ENCODE data around the gene SREBF1. TPM values are rescaled to one million over a fixed set of nuclear protein-coding genes. Genes with fewer than 3 reads are reported as not detected.

SREBF1 gene
- total and polyA plus RNA-seq, 2 experiments from 2014 or later: 39.6 to 85.3 TPM

DNA sequence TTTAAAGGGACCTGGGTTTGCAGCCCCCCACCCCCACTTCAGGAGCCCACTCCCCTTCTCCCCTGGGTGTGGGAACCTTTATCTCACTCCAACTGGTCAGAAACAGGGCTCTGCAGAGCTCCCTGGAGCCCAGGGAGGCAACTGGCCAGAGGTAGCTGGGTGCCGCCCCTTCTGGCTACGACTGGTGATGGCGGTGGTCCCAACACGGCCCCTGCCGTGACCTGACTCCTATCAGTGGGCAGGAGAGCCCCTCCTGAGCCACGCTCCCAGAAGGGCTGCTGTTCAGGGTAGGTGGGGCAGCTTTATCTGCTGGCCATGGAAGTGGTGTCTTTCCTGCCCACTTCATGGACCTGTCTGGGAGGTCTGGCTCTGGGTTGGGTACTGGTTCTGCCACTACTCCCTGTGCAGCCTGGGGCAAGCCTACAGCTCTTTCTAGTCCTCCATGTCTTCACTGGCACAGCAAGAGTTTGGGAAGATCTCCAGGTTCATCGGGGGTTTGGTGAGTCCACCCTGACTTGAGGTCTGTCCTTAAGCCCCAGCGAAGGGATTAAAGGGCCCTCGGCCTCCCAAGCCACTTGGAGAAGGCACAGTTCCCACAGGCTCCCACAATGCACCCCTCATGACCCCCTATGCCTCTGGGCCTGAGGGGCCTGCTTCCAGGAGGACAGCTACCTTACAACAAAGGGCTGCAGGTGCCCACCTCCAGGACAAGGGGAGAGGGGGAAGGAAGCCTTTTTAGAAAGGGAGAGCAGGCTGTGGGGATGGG is 5.5 kb upstream of the SREBF1 start (continued):
- TF ChIP-seq EZH2phosphoT487 (IDR thresholded peaks at IDR 0.05; ENCODE audit: unreplicated experiment) (no peak), ZNF331 (CRISPR knock-in tag; IDR thresholded peaks at IDR 0.05; ENCODE audit: low read depth) (no peak)
- TF ChIP-seq, protein P1, sequence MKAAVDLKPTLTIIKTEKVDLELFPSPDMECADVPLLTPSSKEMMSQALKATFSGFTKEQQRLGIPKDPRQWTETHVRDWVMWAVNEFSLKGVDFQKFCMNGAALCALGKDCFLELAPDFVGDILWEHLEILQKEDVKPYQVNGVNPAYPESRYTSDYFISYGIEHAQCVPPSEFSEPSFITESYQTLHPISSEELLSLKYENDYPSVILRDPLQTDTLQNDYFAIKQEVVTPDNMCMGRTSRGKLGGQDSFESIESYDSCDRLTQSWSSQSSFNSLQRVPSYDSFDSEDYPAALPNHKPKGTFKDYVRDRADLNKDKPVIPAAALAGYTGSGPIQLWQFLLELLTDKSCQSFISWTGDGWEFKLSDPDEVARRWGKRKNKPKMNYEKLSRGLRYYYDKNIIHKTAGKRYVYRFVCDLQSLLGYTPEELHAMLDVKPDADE (IDR thresholded peaks at IDR 0.05): no peak

GRCh38 chr17:17841601-17842025 is 4.8 kb upstream of the SREBF1 start:
- no peaks in the 10 kb centered on the region for H4K20me1 ChIP-seq (replicated peaks; ENCODE audit: insufficient read depth)
- Mint-ChIP-seq H3K27me3 (ENCODE audit: insufficient read depth, low read depth, poor library complexity) (peaks cover 39% of the 10 kb centered on the region), H3K36me3 (ENCODE audit: low read depth) (no peaks in the 10 kb centered on the region; the same call in 2 of the 3 replicates), H3K4me1 (peaks cover 64% of the 10 kb centered on the region), H3K4me3 (no peak overlapping the region; the same call in 2 of the 3 replicates), H3K9me3 (no peaks in the 10 kb centered on the region; the same call in 2 of the 3 replicates), H3K27ac (no peak overlapping the region; the same call in 1 of the 2 replicates)
- H3K4me2 ChIP-seq: peak overlapping the region; percentile 93
- H3K4me1 ChIP-seq (ENCODE audit: insufficient read depth): peaks cover 40% of the 10 kb centered on the region
- H3K27ac ChIP-seq (ENCODE audit: low read depth): peak overlapping the region; percentile 98; the same call in 1 of the 2 replicates
- no peaks in the 10 kb centered on the region for H3K9me2 ChIP-seq (ENCODE audit: insufficient read depth)
- H2AFZ ChIP-seq: no peak overlapping the region
- H3K27me3 ChIP-seq (ENCODE audit: insufficient read depth): no peaks in the 10 kb centered on the region
- no peaks in the 10 kb centered on the region for H3K36me3 ChIP-seq (ENCODE audit: insufficient read depth)
- H3K79me2 ChIP-seq (replicated peaks; ENCODE audit: insufficient read depth): no peaks in the 10 kb centered on the region
- DNase-seq (ENCODE audit: low spot score) (no peak), ATAC-seq (no peak)
- peaks cover 26% of the 10 kb centered on the region for H3F3A ChIP-seq (replicated peaks; ENCODE audit: low read depth)
- no peak overlapping the region for H3K4me3 ChIP-seq
- TF ChIP-seq ZNF114 (CRISPR knock-in tag; IDR thresholded peaks at IDR 0.05) (no peak), ZNF331 (CRISPR knock-in tag; IDR thresholded peaks at IDR 0.05; ENCODE audit: low read depth) (no peak), CTCF (conservative IDR thresholded peaks at IDR 0.05; ENCODE audit: low read depth in 2 of 2) (no peak), STAT1 (IDR thresholded peaks at IDR 0.05; ENCODE audit: unreplicated experiment) (no peak), ZNF462 (CRISPR knock-in tag; IDR thresholded peaks at IDR 0.05) (no peak), EZH2 (IDR thresholded peaks at IDR 0.05; ENCODE audit: low read depth, unreplicated experiment) (no peak), NANOG (IDR thresholded peaks at IDR 0.05; ENCODE audit: borderline replicate concordance) (no peak), CREB1 (CRISPR knock-in tag; IDR thresholded peaks at IDR 0.05; ENCODE audit: low read depth) (no peak), JUNB (IDR thresholded peaks at IDR 0.05; ENCODE audit: unreplicated experiment) (no peak)
- TF ChIP-seq, protein P1 (IDR thresholded peaks at IDR 0.05): no peak
